IMR-90 (cell line): Measurements from ENCODE around the gene SGCA. TPM values are rescaled to one million over a fixed set of nuclear protein-coding genes. Genes with fewer than 3 reads are reported as not detected.

Experiments
- ATAC-seq: fragments of 200-7000 bp; cut with Tn5 transposase; 2 replicates; pipeline ENCODE4 v1.9.1; 2020; ENCODE audit warnings: low read depth, mild to moderate bottlenecking, moderate library complexity
- BruUV-seq: library from RNA; stranded (reverse); fragments of 400-500 nt; replicated peaks from 2 replicates; lab custom pipeline; 2021; lab: Mats Ljungman, UMichigan
- CTCF ChIA-PET: fragments of 300-600 bp; formaldehyde crosslinking; extraction: SDS; loops from one replicate; lab custom pipeline; 2021; ENCODE audit warnings: antibody characterized with exemption; lab: Yijun Ruan, JAX
- POLR2A ChIA-PET: fragments of 300-600 bp; sonication (Branson Sonifier 250); formaldehyde crosslinking; loops from one replicate; lab custom pipeline; 2022; ENCODE audit warnings: antibody characterized with exemption; ENCODE audit not compliant: unreplicated experiment; lab: Charles Lee
- DNase-seq: peaks from one replicate; pipeline ENCODE4 v3.0.0; 2013
- H2AFZ ChIP-seq: replicated peaks from 2 replicates; pipeline ENCODE3; 2013; ENCODE audit warnings: low read length, mild to moderate bottlenecking; ENCODE audit not compliant: poor library complexity
- H2AK5ac ChIP-seq: 2 replicates; pipeline ENCODE4 v1.6.1; 2013; ENCODE audit warnings: low read depth, low read length, inconsistent platforms
- H2AK9ac ChIP-seq: replicated peaks from 2 replicates; pipeline ENCODE3; 2013; ENCODE audit warnings: mild to moderate bottlenecking, low read depth, low read length, moderate library complexity; ENCODE audit not compliant: poor library complexity
- H2BK120ac ChIP-seq: 2 replicates; pipeline ENCODE4 v1.6.1; 2013; ENCODE audit warnings: low read depth, low read length, inconsistent platforms
- H2BK15ac ChIP-seq: 3 replicates; pipeline ENCODE4 v1.6.1; 2013; ENCODE audit warnings: low read depth, low read length, inconsistent platforms
- H2BK20ac ChIP-seq: 2 replicates; pipeline ENCODE4 v1.6.1; 2013; ENCODE audit warnings: low read depth, mild to moderate bottlenecking, inconsistent platforms, low read length, moderate library complexity
- H2BK5ac ChIP-seq: 2 replicates; pipeline ENCODE4 v1.6.1; 2013; ENCODE audit warnings: mild to moderate bottlenecking, low read depth, low read length, inconsistent platforms; ENCODE audit not compliant: poor library complexity, severe bottlenecking
- H3K14ac ChIP-seq: replicated peaks from 2 replicates; pipeline ENCODE4 v1.6.1; 2013; ENCODE audit warnings: low read depth, low read length, inconsistent platforms
- H3K18ac ChIP-seq: 2 replicates; pipeline ENCODE4 v1.6.1; 2013; ENCODE audit warnings: low read depth, low read length, control low read depth
- H3K23ac ChIP-seq: 2 replicates; pipeline ENCODE4 v1.6.1; 2013; ENCODE audit warnings: low read depth, low read length, inconsistent platforms
- H3K27ac ChIP-seq: 2 replicates; pipeline ENCODE4 v1.5.1; 2013; ENCODE audit warnings: mild to moderate bottlenecking, control low read depth, low read length; ENCODE audit not compliant: insufficient read depth
- H3K27me3 ChIP-seq: 2 replicates; pipeline ENCODE4 v1.6.1; 2013; ENCODE audit warnings: low read length; ENCODE audit not compliant: control insufficient read depth, insufficient read depth
- H3K36me3 ChIP-seq: 2 replicates; pipeline ENCODE4 v1.6.1; 2013; ENCODE audit warnings: low read length, mixed read lengths; ENCODE audit not compliant: control insufficient read depth, insufficient read depth
- H3K4ac ChIP-seq: 2 replicates; pipeline ENCODE4 v1.6.1; 2013; ENCODE audit warnings: low read depth, low read length, inconsistent platforms
- H3K4me1 ChIP-seq: 2 replicates; pipeline ENCODE4 v1.6.1; 2013; ENCODE audit warnings: low read length, mixed read lengths; ENCODE audit not compliant: control insufficient read depth, insufficient read depth
- H3K4me2 ChIP-seq: 2 replicates; pipeline ENCODE4 v1.6.1; 2013; ENCODE audit warnings: low read depth, mild to moderate bottlenecking, control low read depth, low read length, moderate library complexity
- H3K4me3 ChIP-seq: 2 replicates; pipeline ENCODE4 v1.5.1; 2013; ENCODE audit warnings: low read depth, mild to moderate bottlenecking, control low read depth, low read length, moderate library complexity; ENCODE audit not compliant: insufficient read depth
- H3K56ac ChIP-seq: 2 replicates; pipeline ENCODE4 v1.6.1; 2013; ENCODE audit warnings: low read length, inconsistent platforms; ENCODE audit not compliant: insufficient read depth; ENCODE audit errors: extremely low read depth
- H3K79me1 ChIP-seq, 2 experiments: 2 replicates each; pipeline ENCODE4 v1.6.1; 2013; ENCODE audit warnings: low read length in 2 of 2, inconsistent platforms in 1 of 2, low read depth in 1 of 2
- H3K9ac ChIP-seq: 2 replicates; pipeline ENCODE4 v1.6.1; 2013; ENCODE audit warnings: low read depth, low read length, control low read depth
- H3K9me1 ChIP-seq: 2 replicates; pipeline ENCODE4 v1.6.1; 2013; ENCODE audit warnings: low read length, inconsistent platforms; ENCODE audit not compliant: insufficient read depth
- H3K9me3 ChIP-seq: 2 replicates; pipeline ENCODE4 v1.6.1; 2013; ENCODE audit warnings: low read length; ENCODE audit not compliant: control insufficient read depth, insufficient read depth
- H4K20me1 ChIP-seq: 2 replicates; pipeline ENCODE4 v1.6.1; 2013; ENCODE audit warnings: low read length, inconsistent platforms; ENCODE audit not compliant: insufficient read depth
- H4K5ac ChIP-seq: 2 replicates; pipeline ENCODE4 v1.6.1; 2013; ENCODE audit warnings: mild to moderate bottlenecking, low read depth, low read length, control low read depth
- H4K8ac ChIP-seq, 2 experiments: 2 replicates each; pipeline ENCODE4 v1.6.1; 2013; ENCODE audit warnings: low read depth in 2 of 2, low read length in 2 of 2, control low read depth in 1 of 2, inconsistent platforms in 1 of 2
- H4K91ac ChIP-seq: 2 replicates; pipeline ENCODE4 v1.6.1; 2013; ENCODE audit warnings: low read depth, low read length, inconsistent platforms; ENCODE audit not compliant: insufficient read depth
- ELK1 ChIP-seq: fragments of 150-350 bp; IDR thresholded peaks from 2 replicates; pipeline ENCODE4 v1.6.1; 2016; ENCODE audit warnings: low read depth, mild to moderate bottlenecking, low read length, moderate library complexity, borderline replicate concordance
- FOS ChIP-seq: fragments of 150-350 bp; IDR thresholded peaks from 2 replicates; pipeline ENCODE4 v1.6.1; 2016; ENCODE audit warnings: low read depth, low read length
- MAZ ChIP-seq: IDR thresholded peaks from 2 replicates; pipeline ENCODE4 v1.6.1; 2012; ENCODE audit warnings: low read depth, mild to moderate bottlenecking, low read length, improper control_type of control experiment, moderate library complexity, borderline replicate concordance
- NFE2L2 ChIP-seq: fragments of 150-350 bp; IDR thresholded peaks from 2 replicates; pipeline ENCODE4 v1.6.1; 2016; ENCODE audit warnings: low read depth, mild to moderate bottlenecking, low read length
- RAD21 ChIP-seq: IDR thresholded peaks from 2 replicates; pipeline ENCODE4 v1.6.1; 2012; ENCODE audit warnings: low read length, improper control_type of control experiment
- RFX5 ChIP-seq: IDR thresholded peaks from 2 replicates; pipeline ENCODE4 v1.8.0; 2012; ENCODE audit warnings: low read depth, mild to moderate bottlenecking, low read length, moderate library complexity
- WGBS, 2 experiments: methylation state at CpG; one replicate each; pipeline versions ENCODE4 v1.1.5 to v1.1.7; 2013; ENCODE audit warnings: missing lambda C conversion rate in 2 of 2; ENCODE audit not compliant: insufficient read length in 1 of 2; ENCODE audit errors: extremely low coverage in 2 of 2; 5-methylcytosine and 5-hydroxymethylcytosine counted together
- dilution Hi-C: fragments of 300-500 bp; cut with HindIII; formaldehyde crosslinking; loops from one replicate; pipeline ENCODE4 v1.14.3; 2018; ENCODE audit warnings: low sequenced_read_pairs; ENCODE audit not compliant: unreplicated experiment
- in situ Hi-C: fragments of 300-500 bp; cut with MboI; formaldehyde crosslinking; loops from 3 replicates; pipeline ENCODE4 v1.14.3; 2019; ENCODE audit warnings: low sequenced_read_pairs, inconsistent platforms, mixed read lengths
- intact Hi-C: fragments of 100-400 bp; cut with micrococcal nuclease; formaldehyde crosslinking; loops from 2 replicates; pipeline ENCODE4 v1.10.0; 2022
- polyA plus RNA-seq, 3 experiments: library from polyadenylated mRNA; depleted of rRNA; stranded (reverse); fragments of >200 nt; gene quantifications; 2 replicates each; pipeline ENCODE4 v1.2.3, GENCODE V29; 2012; ENCODE audit warnings: low replicate concordance in 1 of 3
- total RNA-seq: library from RNA; depleted of rRNA; stranded (reverse); fragments of >200 nt; gene quantifications from 2 replicates; pipeline ENCODE4 v1.2.3, GENCODE V29; 2012

The SGCA gene
- total and polyA plus RNA-seq, 2 of the 4 experiments (the other 2 are of a cell fraction), result 0.19 TPM; not detected in 1

- H4K5ac ChIP-seq, result no peak overlapping the region
Observed at GRCh38 chr17:50127697-50128361, 38.0 kb upstream of the SGCA start.

More at GRCh38 chr17:50127697-50128361, 38.0 kb upstream of the SGCA start:
- Histone ChIP-seq H2BK120ac (no peak overlapping the region; the same call in 1 of the 2 replicates), H2BK15ac (no peak overlapping the region), H3K4me2 (no peak overlapping the region), H4K20me1 (peaks cover 4% of the 10 kb centered on the region), H3K56ac (no peak overlapping the region), H4K91ac (no peak overlapping the region), H3K4me1 (peaks cover 21% of the 10 kb centered on the region), H3K36me3 (0 out of 2 replicates have a peak, but pooled peaks cover under 1% of the 10 kb centered on the region), H3K9ac (no peak overlapping the region), H2BK5ac (no peak overlapping the region), H3K4ac (no peak overlapping the region), H3K79me1 (peaks cover 3 to 31% of the 10 kb centered on the region in 2 experiments; a peak in 3 of 4 replicates), H3K27ac (no peak overlapping the region), H2AK5ac (peak overlapping the region; percentile 85), H2AK9ac (peak overlapping the region; percentile 5), H3K14ac (no peak overlapping the region), H3K4me3 (no peak overlapping the region), H3K9me1 (peaks cover 19% of the 10 kb centered on the region; the same call in 1 of the 2 replicates), H2BK20ac (no peak overlapping the region), H2AFZ (no peak overlapping the region), H3K27me3 (no peaks in the 10 kb centered on the region), H4K8ac (no peak overlapping the region; a peak in 2 of 4 replicates), H3K18ac (no peak overlapping the region), H3K9me3 (no peaks in the 10 kb centered on the region), H3K23ac (no peak overlapping the region)
- POLR2A ChIA-PET, result interaction anchor here (0.5 kb wide), 1 partner anchor 220 kb away, joined by 3 read pairs; no protein-coding TSS in a partner anchor
- TF ChIP-seq FOS, result no peak
- no peak for TF ChIP-seq ELK1
- no peak for TF ChIP-seq RFX5
- TF ChIP-seq RAD21, result no peak
- TF ChIP-seq MAZ, result no peak
- TF ChIP-seq NFE2L2, result no peak
- dilution Hi-C loops, result no loop called here
- CTCF ChIA-PET, result interaction anchor here (0.6 kb wide), 2 partner anchors 169 to 171 kb away, joined by 4 read pairs; no protein-coding TSS in a partner anchor
- ATAC-seq (no peak), DNase-seq (peak; percentile 45)
- intact Hi-C loops, result no loop called here
- BruUV-seq, result no TSS peak
- WGBS, 2 experiments, result no CpG with 5 or more reads among the region's 6 CpGs
- in situ Hi-C loops, result no loop called here
